ENCODE data around the gene TAOK3.
"Not testable (repeated sequence)": the region's sequence is repeated elsewhere in the genome, so short reads cannot be mapped to it uniquely, and the experiment has no call there.

Gene TAOK3

GRCh38 chr12:118334939-118335567 lies 37.7 kb downstream of the TAOK3 start:
- no peak for DNase-seq

- DNase-seq, result no peak
Observed at GRCh38 chr12:118334241-118334640, 38.5 kb downstream of the TAOK3 start.

DNA sequence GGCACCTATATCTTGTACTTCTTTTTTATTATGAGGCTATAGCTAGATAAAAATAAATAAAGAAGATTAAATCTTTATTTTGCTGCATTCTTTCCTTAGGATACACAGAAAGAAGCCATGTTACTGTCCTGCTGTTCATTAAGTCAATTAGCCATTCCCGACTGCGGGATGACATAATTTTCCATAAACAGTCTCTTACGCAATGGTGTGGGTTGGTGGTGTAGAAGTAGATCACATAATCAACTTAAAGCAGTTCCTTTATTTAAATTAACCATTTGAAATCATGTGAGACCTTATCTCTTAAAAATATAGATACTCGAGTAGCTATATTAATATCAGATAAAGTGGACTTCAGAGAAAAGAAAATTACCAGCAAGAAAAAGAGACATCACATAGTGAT lies 40.2 kb downstream of the TAOK3 start:
- no peak for DNase-seq

GRCh38 chr12:118330421-118331018 lies 42.2 kb downstream of the TAOK3 start:
- no peak for DNase-seq

DNA sequence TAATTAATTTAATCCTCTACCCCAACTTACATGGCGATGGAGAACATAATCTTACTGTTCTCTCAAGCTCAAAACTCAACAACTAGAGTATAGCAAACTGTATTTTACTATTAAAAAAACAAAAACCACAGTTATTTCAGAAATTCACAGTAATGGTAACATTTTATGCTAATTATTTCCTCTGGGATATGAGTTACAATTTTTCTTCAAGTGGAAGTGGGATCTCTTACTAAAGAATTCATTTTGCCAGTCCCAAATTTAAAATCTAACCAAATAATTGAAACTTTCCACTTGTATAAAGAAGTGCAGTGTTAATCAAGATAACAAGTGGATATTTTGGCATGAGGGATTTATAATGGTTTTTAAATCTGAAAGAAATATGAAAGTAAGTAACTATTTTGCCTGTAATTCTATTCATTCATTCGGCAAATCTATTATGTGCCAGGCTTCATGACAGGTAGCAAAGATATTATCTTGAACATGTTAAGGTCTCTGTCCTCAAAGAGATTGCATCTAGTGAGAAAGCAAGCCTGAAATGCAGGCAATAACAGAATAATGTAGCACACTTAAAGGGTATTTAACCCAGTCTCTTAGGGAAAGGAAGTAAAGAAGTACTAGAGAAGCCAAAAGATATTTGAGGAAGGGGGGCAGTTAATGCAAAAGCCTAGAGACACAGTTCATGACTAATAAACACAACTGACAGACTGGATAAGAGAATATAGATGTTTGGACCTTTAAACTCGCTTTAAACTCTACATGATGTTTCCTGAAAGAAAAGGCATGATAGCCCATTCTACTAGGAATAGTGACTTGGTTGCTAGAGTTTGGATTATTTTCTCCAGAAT lies 44.0 kb downstream of the TAOK3 start:
- no peak for DNase-seq

DNA sequence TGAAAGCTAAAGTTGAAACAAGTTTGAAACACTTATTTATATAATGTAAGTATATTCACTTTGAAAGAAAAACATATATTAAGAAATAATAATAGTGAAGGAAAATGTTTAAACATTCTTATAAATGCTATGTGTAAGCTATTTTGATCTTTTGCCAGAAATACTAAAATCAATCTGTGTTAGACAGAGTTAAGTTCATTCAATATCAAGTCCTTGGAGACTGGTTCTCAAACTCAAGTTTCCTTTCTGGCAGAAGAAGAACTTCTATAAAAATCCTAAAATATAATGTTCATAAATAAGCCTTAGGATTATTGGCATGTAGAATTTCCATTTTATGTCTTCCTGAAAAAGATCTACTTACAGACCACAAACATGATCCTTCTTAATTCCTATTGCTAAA lies 45.3 kb downstream of the TAOK3 start:
- no peak for DNase-seq

GRCh38 chr12:118326991-118327390 lies 45.7 kb downstream of the TAOK3 start:
- DNase-seq, result no peak

DNA sequence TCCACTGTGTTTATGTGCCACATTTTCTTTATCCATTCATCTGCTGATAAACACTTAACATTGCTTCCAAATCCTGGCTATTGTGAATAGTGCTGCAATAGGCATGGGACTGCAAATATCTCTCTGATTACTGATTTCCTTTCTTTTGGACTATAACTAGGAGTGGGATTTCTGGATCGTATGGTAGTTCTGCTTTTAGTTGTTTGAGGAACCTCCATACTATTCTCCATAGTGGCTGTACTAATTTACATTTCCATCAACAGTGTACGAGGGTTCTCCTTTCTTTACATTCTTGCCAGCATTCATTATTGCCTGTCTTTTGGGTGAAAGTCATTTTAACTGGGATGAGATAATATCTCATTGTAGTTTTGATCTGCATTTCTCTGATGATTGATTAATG lies 47.6 kb downstream of the TAOK3 start:
- DNase-seq, result no peak

- no peak for DNase-seq
Observed at GRCh38 chr12:118319627-118320026, 53.1 kb downstream of the TAOK3 start.

GRCh38 chr12:118318744-118319143 lies 54.0 kb downstream of the TAOK3 start:
- no peak for DNase-seq

DNA sequence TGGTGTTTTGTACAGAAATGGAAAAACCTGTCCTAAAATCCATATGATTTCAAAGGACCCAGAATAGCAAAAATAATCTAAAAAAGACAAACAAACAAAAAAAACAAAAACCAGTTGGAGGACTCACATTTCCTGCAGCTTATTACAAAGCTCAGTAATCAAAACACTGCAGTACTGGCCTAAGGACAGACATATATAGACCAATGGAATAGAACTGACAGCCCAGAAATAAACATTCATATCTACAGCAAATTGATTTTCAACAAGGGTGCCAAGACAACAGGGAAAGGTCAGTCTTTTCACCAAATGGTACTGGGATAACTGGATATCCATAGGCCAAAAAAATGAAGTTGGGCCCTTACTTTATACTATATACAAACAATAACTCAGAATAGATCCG lies 55.0 kb downstream of the TAOK3 start:
- no peak for DNase-seq

GRCh38 chr12:118315821-118316220 lies 56.9 kb downstream of the TAOK3 start:
- no peak for DNase-seq

- DNase-seq, result no peak
Observed at GRCh38 chr12:118312578-118312977, 60.1 kb downstream of the TAOK3 start.

DNA sequence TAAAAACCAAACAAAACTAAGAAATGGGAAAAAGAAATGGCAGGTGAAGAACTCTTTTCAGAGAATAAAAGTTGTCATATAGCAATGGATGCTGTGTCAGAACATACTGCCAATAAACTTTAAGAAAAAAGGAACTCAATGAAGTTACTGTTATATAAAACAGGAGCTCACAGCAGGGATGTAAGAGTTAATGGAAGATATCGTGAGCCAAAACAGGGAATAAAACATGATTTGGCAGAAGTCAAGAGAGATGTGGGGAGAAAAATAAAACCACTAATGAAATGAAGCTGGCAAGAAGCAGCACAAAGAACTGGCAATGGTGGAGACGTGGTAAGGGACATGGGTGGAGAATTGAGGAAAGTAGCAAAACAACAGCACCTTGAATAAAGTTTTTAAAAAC lies 61.0 kb downstream of the TAOK3 start:
- no peak for DNase-seq

- DNase-seq, result no peak
Observed at GRCh38 chr12:118310320-118310719, 62.4 kb downstream of the TAOK3 start.

- not testable (repeated sequence) for DNase-seq
Observed at GRCh38 chr12:118308006-118308405, 64.7 kb downstream of the TAOK3 start.

DNA sequence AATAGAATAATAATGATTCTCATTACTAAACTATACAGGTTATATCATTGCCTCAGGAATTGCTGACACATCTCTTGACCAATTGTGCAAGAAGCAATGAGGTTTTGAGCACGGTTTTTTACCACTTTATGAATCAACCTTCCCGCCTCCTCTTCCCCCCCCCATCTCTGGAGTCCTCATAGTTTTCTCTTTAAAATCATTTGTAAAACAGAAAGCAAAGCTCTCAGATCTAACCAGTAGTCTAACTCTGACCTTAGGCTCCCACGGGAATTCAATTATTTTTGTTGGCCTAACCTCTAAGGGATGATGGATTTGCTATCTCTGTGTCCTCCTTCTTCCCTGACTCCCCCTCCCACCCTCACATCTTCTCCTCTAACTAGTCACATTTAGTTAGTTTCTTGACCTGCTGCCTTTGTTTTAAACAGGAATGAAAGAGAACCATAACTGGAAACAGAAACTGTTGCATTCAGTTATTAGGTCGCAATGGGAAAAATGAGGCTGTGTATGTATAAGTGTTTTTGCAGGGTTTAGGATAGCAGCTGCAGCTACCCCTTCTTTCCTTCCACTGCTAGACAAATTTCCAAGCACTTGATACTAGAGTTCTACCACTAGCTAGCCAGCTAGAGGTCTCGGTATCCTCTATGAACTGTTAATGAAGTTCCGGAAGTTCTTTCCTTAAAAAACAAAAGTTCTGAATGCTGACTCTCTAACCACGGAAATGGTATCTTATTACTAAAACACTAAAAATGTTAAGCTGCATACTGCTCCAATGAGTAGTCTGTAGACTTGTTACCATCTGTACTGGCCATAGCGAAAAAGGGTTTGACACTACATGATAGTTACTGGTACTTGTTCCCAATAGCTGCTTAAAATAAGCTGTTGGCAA lies 65.4 kb downstream of the TAOK3 start:
- DNase-seq, result no peak

GRCh38 chr12:118304093-118304492 lies 68.6 kb downstream of the TAOK3 start:
- no peak for DNase-seq

GRCh38 chr12:118302053-118302452 lies 70.7 kb downstream of the TAOK3 start:
- DNase-seq, result no peak

DNA sequence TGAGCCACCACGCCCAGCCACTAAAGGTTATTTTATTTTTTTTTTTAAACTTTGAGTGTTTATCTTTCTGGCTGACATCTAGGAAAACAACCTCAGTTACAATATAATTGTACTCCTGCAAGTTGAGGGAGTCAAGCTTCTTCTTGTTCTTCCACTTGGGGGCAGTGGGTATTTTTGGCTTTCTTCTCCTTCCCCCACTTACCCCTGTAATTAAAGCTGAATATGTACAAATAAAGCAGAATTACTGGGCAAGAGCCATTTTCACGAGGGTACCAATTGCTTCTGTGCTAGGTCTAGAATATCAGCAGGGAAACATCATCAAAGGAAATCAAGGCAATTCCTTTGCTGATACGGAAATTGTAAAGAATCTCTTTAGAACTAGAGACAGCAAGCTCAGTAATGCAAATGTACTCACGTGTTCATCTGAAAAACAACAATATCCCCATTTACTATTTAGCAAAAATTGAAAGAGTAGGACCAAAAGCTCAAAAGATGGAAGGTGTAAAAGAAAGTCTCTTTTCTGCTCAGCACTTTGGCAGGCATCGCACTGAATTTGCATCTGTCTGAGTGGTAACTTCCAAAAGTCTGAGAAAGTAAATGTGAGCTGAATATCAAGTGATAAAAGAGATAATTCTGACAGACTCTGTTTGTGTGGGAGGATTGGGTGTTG lies 72.8 kb downstream of the TAOK3 start:
- no peak for DNase-seq

- DNase-seq, result no peak
Observed at GRCh38 chr12:118297284-118297683, 75.4 kb downstream of the TAOK3 start.

- no peak for DNase-seq
Observed at GRCh38 chr12:118292836-118293235, 79.9 kb downstream of the TAOK3 start.

GRCh38 chr12:118290130-118290529 lies 82.6 kb downstream of the TAOK3 start:
- no peak for DNase-seq

Data from COR-L47 (cell line).